Activated gamma-delta T cell treated with anti-CD3 and anti-CD28 coated beads, Interleukin-2, amount 50 U/mL, for 16 hours (primary cell): ENCODE measurements around the gene LSM4.
"Not testable (repeated sequence)": the region's sequence is repeated elsewhere in the genome, so short reads cannot be mapped to it uniquely, and the experiment has no call there.

Experiments
- DNase-seq: peaks from one replicate; pipeline ENCODE4 v3.0.0-alpha.2; 2020; ENCODE audit warnings: low read depth

LSM4 gene

GRCh38 chr19:18322759-18323460, at the start of gene LSM4:
Gene LSM4, minus strand, starts transcription at chr19:18323076. Its CDS starts 56 bp downstream, at chr19:18323020.
- peak; percentile 98 for DNase-seq

GRCh38 chr19:18368504-18369222, 45.8 kb upstream of the LSM4 start:
- DNase-seq: no peak

- DNase-seq: no peak
Observed at GRCh38 chr19:18366021-18366435, 43.2 kb upstream of the LSM4 start.

GRCh38 chr19:18364826-18365528, 42.1 kb upstream of the LSM4 start:
- DNase-seq: no peak

GRCh38 chr19:18364277-18364825, 41.5 kb upstream of the LSM4 start:
- not testable (repeated sequence) for DNase-seq

GRCh38 chr19:18363787-18364186, 40.9 kb upstream of the LSM4 start:
- no peak for DNase-seq

- no peak for DNase-seq
Observed at GRCh38 chr19:18362934-18363542, 40.2 kb upstream of the LSM4 start.

- DNase-seq: no peak
Observed at GRCh38 chr19:18361646-18362045, 38.8 kb upstream of the LSM4 start.

GRCh38 chr19:18357041-18357440, 34.2 kb upstream of the LSM4 start:
- no peak for DNase-seq

- DNase-seq: not testable (repeated sequence)
Observed at GRCh38 chr19:18354743-18355142, 31.9 kb upstream of the LSM4 start.

- DNase-seq: no peak
Observed at GRCh38 chr19:18353378-18354005, 30.6 kb upstream of the LSM4 start.

GRCh38 chr19:18351544-18351943, 28.7 kb upstream of the LSM4 start:
- no peak for DNase-seq

GRCh38 chr19:18350490-18350889, 27.6 kb upstream of the LSM4 start:
- no peak for DNase-seq

- DNase-seq: no peak
Observed at GRCh38 chr19:18349524-18350128, 26.8 kb upstream of the LSM4 start.

GRCh38 chr19:18348818-18349339, 26.0 kb upstream of the LSM4 start:
- DNase-seq: not testable (repeated sequence)

GRCh38 chr19:18348171-18348570, 25.3 kb upstream of the LSM4 start:
- DNase-seq: no peak

GRCh38 chr19:18346091-18346490, 23.2 kb upstream of the LSM4 start:
- DNase-seq: no peak

GRCh38 chr19:18345296-18345695, 22.4 kb upstream of the LSM4 start:
- DNase-seq: no peak

- no peak for DNase-seq
Observed at GRCh38 chr19:18344582-18344950, 21.7 kb upstream of the LSM4 start.

- no peak for DNase-seq
Observed at GRCh38 chr19:18342090-18342632, 19.3 kb upstream of the LSM4 start.
